GM19468 (cell line): ENCODE measurements around the gene CCDC127.
"Not testable (repeated sequence)": the region's sequence is repeated elsewhere in the genome, so short reads cannot be mapped to it uniquely, and the experiment has no call there.

Source experiments
- ATAC-seq: cut with Tn5 transposase; IDR thresholded peaks from one replicate; pipeline ENCODE4 v1.9.1; 2021; ENCODE audit warnings: mild to moderate bottlenecking, moderate library complexity, moderate number of reproducible peaks; ENCODE audit not compliant: unreplicated experiment; ENCODE audit errors: extremely low read depth

CCDC127 gene

DNA sequence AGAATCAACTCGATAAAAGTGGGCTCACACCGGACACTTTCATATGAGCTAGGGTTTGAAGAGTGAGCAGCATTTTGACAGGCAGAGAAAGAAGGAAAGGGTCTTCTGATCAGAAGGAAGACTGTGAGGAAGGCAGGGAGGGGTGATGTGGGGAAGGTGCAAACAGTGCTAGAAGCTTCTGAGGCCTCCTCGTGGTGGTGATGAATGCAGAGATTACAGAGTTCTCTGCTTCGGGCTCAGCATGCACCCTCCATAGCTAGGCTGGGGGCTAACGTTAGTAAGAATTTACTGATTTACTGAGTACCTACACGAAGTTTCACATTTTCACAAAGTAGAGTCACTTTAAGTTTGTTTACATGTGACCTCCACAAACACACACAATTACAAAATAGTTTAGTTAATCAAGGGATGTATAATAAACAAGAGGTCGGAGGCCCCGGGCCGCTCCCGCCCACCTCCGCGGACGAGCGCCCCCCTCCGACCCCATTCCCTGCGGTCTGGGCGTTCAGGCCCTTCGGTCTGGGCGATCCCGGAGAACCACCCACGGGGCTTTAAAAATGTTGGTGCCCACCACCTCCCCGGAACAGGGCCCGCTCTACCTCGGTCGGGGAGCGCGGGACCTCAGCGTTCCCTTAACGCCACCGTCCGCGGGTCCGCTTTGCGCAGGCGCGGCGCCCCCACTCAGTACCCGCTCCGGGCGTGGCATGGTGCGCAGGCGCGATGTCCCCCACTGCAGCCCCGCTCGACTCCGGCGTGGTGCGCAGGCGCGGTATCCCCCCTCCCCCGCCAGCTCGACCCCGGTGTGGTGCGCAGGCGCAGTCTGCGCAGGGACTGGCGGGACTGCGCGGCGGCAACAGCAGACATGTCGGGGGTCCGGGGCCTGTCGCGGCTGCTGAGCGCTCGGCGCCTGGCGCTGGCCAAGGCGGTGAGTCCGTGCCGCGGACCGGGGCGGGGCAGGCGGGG lies at the start of gene CCDC127, which contains the start of gene SDHA:
Gene CCDC127 (minus strand): TSS at position 660 of the 963 bp plus-strand sequence. CDS start 1,304 bp downstream, outside the sequence.
Gene SDHA (plus strand): TSS at position 827 of the 963 bp plus-strand sequence. CDS start 36 bp downstream, at position 863.
- peak; percentile 61 for ATAC-seq

DNA sequence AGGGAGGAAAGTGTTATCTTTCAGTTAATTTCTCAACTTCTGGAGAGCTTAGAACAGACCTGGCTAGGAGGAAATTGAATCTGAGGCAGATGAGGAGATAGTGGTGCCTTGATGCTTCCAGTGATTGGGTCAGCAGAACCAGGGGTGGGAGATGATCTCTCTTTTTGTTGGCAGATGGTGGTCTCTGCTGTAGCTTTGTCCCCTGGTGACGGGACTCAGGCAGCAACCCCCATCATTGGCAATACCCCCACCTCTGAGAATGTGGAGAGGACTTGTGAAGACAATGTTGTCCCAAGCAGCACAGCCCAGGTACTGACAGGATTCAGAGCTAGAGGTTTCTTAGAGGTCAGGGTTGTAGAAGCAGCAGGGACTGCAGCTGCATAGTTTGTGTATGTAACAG lies 49.8 kb upstream of the CCDC127 start:
- ATAC-seq = no peak

DNA sequence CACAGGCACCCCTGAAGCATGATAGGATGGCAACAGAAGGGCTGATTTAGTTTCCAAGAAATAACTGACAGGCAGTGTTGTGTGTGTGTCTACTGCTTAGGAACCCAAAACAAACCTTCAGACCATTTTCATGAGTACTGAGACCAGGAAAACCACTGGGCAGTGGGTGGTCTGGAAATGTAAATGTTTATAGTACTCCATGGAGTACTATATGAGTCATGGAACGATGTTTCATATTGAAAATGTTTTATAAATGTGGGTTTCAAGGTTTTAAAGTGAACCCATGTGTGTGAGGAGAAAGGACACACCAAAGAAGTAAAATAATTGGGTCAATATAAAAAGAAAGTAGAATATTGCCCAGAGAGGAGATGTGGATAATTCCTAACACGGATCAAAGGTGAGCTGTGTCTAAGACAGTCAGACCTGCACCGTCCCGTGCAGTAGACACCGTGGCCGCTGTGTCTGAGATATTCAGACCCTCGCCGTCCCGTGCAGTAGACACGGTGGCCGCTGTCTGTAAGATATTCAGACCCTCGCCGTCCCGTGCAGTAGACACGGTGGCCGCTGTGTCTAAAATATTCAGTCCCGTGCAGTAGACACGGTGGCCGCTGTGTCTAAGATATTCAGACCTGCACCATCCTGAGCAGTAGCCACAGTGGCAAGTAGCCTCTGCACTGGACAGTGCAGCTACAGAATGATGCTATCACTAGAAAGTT lies 48.5 kb upstream of the CCDC127 start:
- not testable (repeated sequence) for ATAC-seq

- no peak for ATAC-seq
Observed at GRCh38 chr5:264338-264737, 46.4 kb upstream of the CCDC127 start.

GRCh38 chr5:263275-263974 lies 45.5 kb upstream of the CCDC127 start:
- ATAC-seq = not testable (repeated sequence)

DNA sequence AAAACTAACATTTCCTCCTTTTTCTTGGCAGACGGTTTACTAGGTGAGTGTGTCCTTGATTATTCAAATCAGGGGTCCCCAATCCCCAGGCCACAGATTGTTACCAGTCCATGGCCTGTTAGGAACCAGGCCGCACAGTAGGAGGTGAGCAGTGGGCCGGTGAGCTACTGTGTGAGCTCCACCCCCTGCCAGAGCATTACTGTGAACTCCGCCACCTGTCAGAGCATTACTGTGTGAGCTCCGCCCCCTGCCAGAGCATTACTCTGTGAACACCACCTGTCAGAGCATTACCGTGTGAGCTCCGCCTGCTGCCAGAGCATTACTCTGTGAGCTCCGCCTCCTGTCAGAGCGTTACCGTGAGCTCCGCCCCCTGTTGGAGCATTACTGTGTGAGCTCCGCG lies 39.2 kb upstream of the CCDC127 start:
- no peak for ATAC-seq

DNA sequence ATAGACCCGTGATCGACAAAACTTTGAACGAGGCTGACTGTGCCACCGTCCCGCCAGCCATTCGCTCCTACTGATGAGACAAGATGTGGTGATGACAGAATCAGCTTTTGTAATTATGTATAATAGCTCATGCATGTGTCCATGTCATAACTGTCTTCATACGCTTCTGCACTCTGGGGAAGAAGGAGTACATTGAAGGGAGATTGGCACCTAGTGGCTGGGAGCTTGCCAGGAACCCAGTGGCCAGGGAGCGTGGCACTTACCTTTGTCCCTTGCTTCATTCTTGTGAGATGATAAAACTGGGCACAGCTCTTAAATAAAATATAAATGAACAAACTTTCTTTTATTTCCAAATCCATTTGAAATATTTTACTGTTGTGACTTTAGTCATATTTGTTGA lies 38.4 kb upstream of the CCDC127 start:
- not testable (repeated sequence) for ATAC-seq

DNA sequence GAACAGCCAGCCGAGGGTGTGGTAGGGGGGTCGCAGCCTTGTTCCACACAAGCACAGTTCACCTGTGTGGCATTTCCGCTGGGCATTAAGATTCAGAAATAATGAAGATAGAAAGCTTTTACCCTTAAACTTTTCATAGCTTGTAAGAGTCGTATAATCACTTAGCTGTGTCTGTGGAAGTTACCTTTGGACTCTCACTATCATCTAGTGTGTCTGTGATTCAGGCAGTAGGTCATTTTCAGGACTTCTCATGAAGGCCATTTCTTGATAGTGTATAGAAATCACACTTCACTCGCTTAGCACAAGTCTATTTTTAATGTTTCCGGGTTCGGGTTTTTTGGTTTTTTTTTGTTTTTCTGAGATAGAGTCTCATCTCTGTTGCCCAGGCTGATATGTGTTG lies 37.2 kb upstream of the CCDC127 start:
- ATAC-seq = not testable (repeated sequence)

DNA sequence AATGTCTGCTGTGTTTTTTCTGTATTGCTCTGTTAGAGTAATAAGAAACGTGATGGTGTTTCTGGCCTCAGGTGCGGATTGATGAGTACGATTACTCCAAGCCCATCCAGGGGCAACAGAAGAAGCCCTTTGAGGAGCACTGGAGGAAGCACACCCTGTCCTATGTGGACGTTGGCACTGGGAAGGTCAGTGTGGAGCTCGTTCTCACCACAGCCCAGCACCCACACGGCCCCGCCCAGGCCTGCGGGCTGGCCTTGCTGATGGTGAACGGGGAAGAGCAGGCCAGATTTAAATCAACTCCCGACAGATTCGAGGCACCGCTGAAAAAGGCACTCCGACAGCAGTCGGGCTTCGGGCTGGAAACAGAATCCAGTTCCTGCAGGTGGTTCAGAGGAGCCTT lies 36.4 kb upstream of the CCDC127 start:
- not testable (repeated sequence) for ATAC-seq

DNA sequence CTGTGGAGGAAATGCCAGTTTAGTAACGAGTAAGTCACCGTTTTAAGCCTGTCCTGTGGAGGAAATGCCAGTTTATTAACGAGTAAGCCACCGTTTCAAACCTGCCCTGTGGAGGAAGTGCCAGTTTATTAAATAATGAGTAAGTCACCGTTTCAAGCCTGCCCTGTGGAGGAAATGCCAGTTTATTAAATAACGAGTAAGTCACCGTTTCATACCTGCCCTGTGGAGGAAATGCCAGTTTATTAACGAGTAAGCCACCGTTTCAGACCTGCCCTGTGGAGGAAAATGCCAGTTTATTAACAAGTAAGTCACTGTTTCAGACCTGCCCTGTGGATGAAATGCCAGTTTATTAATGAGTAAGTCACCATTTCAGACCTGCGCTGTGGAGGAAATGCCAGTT lies 34.6 kb upstream of the CCDC127 start:
- no peak for ATAC-seq

GRCh38 chr5:251975-252374 lies 34.0 kb upstream of the CCDC127 start:
- not testable (repeated sequence) for ATAC-seq

DNA sequence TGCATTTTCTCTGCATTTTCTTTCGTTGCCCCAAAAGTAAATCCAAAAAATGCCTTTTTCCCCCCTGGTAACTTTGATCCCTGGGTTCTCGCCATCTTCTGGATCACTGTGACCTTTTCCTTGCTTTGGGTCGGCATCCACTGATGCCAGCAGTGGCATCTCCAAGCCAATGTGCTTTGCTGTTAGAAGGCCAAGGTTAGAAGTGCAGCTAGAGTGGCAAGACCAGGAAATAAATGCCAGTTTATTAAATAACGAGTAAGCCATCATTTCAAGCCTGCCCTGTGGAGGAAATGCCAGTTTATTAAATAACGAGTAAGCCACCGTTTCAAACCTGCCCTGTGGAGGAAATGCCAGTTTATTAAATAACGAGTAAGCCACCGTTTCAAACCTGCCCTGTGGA lies 33.6 kb upstream of the CCDC127 start:
- not testable (repeated sequence) for ATAC-seq

GRCh38 chr5:251016-251415 lies 33.1 kb upstream of the CCDC127 start:
- not testable (repeated sequence) for ATAC-seq

- ATAC-seq = not testable (repeated sequence)
Observed at GRCh38 chr5:250396-250795, 32.4 kb upstream of the CCDC127 start.

DNA sequence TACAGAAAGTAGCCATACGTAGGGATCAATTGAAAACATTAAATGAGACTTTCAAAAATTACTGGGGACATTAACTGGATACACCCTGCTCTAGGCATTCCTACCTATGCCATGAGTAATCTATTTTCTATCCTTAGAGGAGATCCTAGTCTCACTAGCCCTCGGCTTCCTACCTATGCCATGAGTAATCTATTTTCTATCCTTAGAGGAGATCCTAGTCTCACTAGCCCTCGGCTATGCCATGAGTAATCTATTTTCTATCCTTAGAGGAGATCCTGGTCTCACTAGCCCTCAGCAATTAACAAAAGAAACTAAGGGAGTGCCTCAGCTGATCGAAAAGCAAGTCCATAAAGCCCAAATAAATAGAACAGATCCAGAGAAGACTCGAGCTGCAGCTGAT lies 27.8 kb upstream of the CCDC127 start:
- ATAC-seq = not testable (repeated sequence)

DNA sequence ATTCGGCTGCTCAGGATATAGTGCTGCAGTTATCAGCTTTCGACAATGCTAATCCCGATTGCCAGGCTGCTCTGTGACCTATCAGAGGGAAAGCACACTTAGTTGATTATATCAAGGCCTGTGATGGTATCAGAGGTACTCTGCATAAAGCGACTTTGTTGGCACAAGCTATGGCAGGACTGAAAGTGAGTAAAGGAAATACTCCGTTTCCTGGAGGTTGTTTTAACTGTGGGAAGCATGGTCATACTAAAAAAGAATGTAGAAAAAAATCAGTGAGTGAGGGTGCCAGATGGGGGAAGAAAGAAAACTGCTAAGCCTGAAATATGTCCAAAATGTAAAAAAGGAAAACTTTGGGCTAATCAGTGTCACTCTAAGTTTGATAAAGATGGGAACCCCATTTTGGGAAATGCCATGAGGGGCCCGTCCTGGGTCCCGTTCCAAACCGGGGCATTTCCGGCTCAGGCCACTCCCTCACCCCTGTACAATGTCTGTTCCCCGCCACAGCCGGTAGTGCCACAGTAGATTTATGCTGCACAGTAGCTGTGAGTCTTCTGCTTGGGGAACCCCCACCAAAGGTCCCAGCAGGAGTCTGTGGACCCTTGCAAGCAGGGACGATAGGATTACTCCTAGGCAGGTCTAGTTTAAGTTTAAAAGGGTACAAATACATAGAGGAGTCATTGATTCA lies 25.9 kb upstream of the CCDC127 start:
- ATAC-seq = not testable (repeated sequence)

GRCh38 chr5:241045-241669 lies 23.2 kb upstream of the CCDC127 start:
- ATAC-seq = not testable (repeated sequence)

DNA sequence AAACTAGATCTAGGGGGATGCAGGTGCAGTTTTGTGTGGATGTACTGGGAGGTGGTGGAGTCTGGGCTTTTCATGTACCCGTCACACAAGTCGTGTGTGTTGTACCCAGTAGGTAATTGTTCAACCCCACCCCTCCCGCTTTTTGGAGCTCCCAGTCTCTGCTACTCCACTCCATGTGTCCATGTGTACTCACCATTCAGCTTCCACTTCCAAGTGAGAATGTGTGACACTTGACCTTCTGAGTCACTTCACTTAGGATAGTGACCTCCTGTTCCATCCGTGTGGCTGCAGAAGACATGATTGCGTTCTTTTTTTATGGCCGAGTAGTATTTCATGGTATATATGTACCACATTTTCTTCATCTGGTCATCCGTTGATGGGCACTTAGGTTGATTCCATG lies 22.6 kb upstream of the CCDC127 start:
- ATAC-seq = not testable (repeated sequence)

DNA sequence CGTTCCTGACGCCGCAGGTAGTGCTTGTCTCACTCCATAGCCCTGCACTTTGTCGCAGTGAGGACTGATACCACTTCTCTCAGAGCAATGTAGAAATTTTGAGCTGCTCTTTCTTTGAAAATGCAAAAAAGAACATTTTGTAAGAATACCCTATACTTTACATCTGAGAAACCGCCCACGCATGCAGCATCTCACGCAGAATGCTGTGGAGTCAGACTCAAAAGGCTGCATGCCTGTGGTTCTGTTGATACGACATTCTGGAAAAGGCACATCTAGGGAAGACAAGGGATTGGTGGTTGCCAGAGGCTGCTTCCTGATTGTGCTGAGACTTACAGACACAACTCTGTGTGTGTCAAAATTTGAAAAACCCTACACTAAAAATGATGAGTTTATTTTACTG lies 20.0 kb upstream of the CCDC127 start:
- not testable (repeated sequence) for ATAC-seq
